Ishikawa (cell line): ENCODE measurements around the gene BPIFB3.

Experiments
- CEBPB ChIP-seq: IDR thresholded peaks from 2 replicates; pipeline ENCODE4 v1.6.1; 2012
- CREB1 ChIP-seq: IDR thresholded peaks from 2 replicates; pipeline ENCODE4 v1.6.1; 2012; ENCODE audit warnings: low read depth
- EGR1 ChIP-seq: IDR thresholded peaks from 2 replicates; pipeline ENCODE4 v1.6.1; 2012
- EP300 ChIP-seq: IDR thresholded peaks from 2 replicates; pipeline ENCODE4 v1.6.1; 2012; ENCODE audit warnings: borderline replicate concordance
- RAD21 ChIP-seq: IDR thresholded peaks from 2 replicates; pipeline ENCODE4 v1.6.1; 2012; ENCODE audit warnings: low read depth
- TAF1 ChIP-seq: IDR thresholded peaks from 2 replicates; pipeline ENCODE4 v1.6.1; 2012; ENCODE audit warnings: low read depth, mild to moderate bottlenecking
- TCF12 ChIP-seq: IDR thresholded peaks from 2 replicates; pipeline ENCODE4 v1.6.1; 2012; ENCODE audit warnings: low read depth
- TEAD4 ChIP-seq: IDR thresholded peaks from 2 replicates; pipeline ENCODE4 v1.6.1; 2012
- YY1 ChIP-seq: IDR thresholded peaks from 2 replicates; pipeline ENCODE4 v1.6.1; 2012; ENCODE audit warnings: low read depth
- TF ChIP-seq, protein P1 (sequence below): IDR thresholded peaks from 2 replicates; pipeline ENCODE4 v1.6.1; 2012

DNA sequence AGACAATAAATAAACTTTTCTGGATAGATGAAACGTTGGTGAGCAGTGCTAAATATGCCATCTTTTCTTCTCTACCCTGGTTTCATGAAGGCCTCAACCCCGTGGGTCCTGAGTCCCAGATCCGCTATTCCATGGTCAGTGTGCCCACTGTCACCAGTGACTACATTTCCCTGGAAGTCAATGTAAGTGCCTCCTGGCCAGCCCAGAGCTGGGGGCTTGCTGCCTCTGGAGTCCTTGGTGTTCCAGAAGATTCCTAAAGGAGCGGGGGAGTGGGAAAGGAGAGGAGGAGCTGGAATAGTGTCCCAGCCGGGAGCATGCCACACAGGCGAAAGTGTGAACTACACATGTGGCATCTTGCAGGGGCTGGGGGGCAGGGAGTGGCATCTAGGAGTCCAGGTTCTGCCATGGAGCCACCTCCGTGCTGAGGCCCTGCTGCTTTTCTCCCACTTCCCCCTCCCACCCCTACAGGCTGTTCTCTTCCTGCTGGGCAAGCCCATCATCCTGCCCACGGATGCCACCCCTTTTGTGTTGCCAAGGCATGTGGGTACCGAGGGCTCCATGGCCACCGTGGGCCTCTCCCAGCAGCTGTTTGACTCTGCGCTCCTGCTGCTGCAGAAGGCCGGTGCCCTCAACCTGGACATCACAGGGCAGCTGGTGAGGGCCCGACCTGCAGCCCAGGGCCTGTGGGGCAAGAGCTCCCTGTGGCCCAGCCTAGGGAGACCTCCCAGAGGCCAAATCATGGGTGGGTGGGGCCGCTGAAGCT lies 35.4 kb upstream of the BPIFB3 start:
- TF ChIP-seq, protein P1, sequence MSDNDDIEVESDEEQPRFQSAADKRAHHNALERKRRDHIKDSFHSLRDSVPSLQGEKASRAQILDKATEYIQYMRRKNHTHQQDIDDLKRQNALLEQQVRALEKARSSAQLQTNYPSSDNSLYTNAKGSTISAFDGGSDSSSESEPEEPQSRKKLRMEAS: no peak
- TF ChIP-seq CREB1: no peak
- no peak for TF ChIP-seq YY1
- no peak for TF ChIP-seq RAD21
- TF ChIP-seq CEBPB: no peak
- no peak for TF ChIP-seq EGR1
- no peak for TF ChIP-seq TEAD4
- no peak for TF ChIP-seq EP300
- TF ChIP-seq TAF1: no peak
- TF ChIP-seq TCF12: no peak
